ENCODE data around the gene ERICH6. TPM values are rescaled to one million over a fixed set of nuclear protein-coding genes. Genes with fewer than 3 reads are reported as not detected.

The ERICH6 gene
- total RNA-seq, 3 donors from 2014 or later, result 0.29 to 0.98 (median 0.48) TPM

- Histone ChIP-seq H3K4me3 (peak overlapping the region; percentile 53 to 82 (median 68)), H3K4me1 (no peaks in the 10 kb centered on the region), H3K9me3 (no peaks in the 10 kb centered on the region), H3K27me3 (no peaks in the 10 kb centered on the region), H3K36me3 (no peaks in the 10 kb centered on the region), H3K27ac (peak overlapping the region; percentile 83 to 91)
- no peak for DNase-seq (ENCODE audit: low spot score in 2 of 2)
- intact Hi-C loops (cut with DNase I; ENCODE audit: low total_unique reads), result no loop called here
- no peak for TF ChIP-seq POLR2A (IDR thresholded peaks at IDR 0.05)
These were observed 393 bp downstream of the ERICH6 start for GRCh38 chr3:150703299-150703755.

GRCh38 chr3:150699068-150699639 lies 4.6 kb downstream of the ERICH6 start:
- no peaks in the 10 kb centered on the region for H3K4me1 ChIP-seq
- intact Hi-C loops (cut with DNase I; ENCODE audit: low total_unique reads), result no loop called here
- DNase-seq (ENCODE audit: low spot score in 2 of 2), result no peak
- H3K27me3 ChIP-seq, result no peaks in the 10 kb centered on the region
- no peaks in the 10 kb centered on the region for H3K36me3 ChIP-seq
- H3K27ac ChIP-seq, result no peak overlapping the region
- no peaks in the 10 kb centered on the region for H3K9me3 ChIP-seq
- H3K4me3 ChIP-seq, result no peak overlapping the region
- no peak for TF ChIP-seq POLR2AphosphoS5 (IDR thresholded peaks at IDR 0.05)
- no peak for TF ChIP-seq POLR2A (IDR thresholded peaks at IDR 0.05)
- TF ChIP-seq CTCF (IDR thresholded peaks at IDR 0.05), result no peak

GRCh38 chr3:150697646-150698045 lies 6.1 kb downstream of the ERICH6 start:
- no peaks in the 10 kb centered on the region for H3K36me3 ChIP-seq
- H3K9me3 ChIP-seq, result peaks cover 0 to 6% of the 10 kb centered on the region in 2 donors
- no peak overlapping the region for H3K4me3 ChIP-seq
- H3K27me3 ChIP-seq, result no peaks in the 10 kb centered on the region
- no peaks in the 10 kb centered on the region for H3K4me1 ChIP-seq
- DNase-seq (ENCODE audit: low spot score in 2 of 2), result no peak
- TF ChIP-seq CTCF (IDR thresholded peaks at IDR 0.05) (no peak), POLR2A (IDR thresholded peaks at IDR 0.05) (no peak), POLR2AphosphoS5 (IDR thresholded peaks at IDR 0.05) (no peak)
- no peak overlapping the region for H3K27ac ChIP-seq
- intact Hi-C loops (cut with DNase I; ENCODE audit: low total_unique reads), result no loop called here

- H3K9me3 ChIP-seq, result peaks cover 0 to 7% of the 10 kb centered on the region in 2 donors
- TF ChIP-seq CTCF (IDR thresholded peaks at IDR 0.05), result no peak
- no peak for TF ChIP-seq POLR2AphosphoS5 (IDR thresholded peaks at IDR 0.05)
- no peak for TF ChIP-seq POLR2A (IDR thresholded peaks at IDR 0.05)
- H3K27ac ChIP-seq, result no peak overlapping the region
- H3K4me1 ChIP-seq, result no peaks in the 10 kb centered on the region
- DNase-seq (ENCODE audit: low spot score in 2 of 2), result no peak
- intact Hi-C loops (cut with DNase I; ENCODE audit: low total_unique reads), result no loop called here
- H3K4me3 ChIP-seq, result no peak overlapping the region
- no peaks in the 10 kb centered on the region for H3K27me3 ChIP-seq
- no peaks in the 10 kb centered on the region for H3K36me3 ChIP-seq
These were observed 12.2 kb downstream of the ERICH6 start for GRCh38 chr3:150691414-150692040.

- Histone ChIP-seq H3K4me1 (no peaks in the 10 kb centered on the region), H3K9me3 (peaks cover 0 to under 1% of the 10 kb centered on the region in 2 donors), H3K4me3 (no peak overlapping the region), H3K27me3 (no peaks in the 10 kb centered on the region), H3K27ac (no peak overlapping the region), H3K36me3 (no peaks in the 10 kb centered on the region)
- DNase-seq (ENCODE audit: low spot score in 2 of 2), result no peak
- intact Hi-C loops (cut with DNase I; ENCODE audit: low total_unique reads), result no loop called here
- TF ChIP-seq POLR2AphosphoS5 (IDR thresholded peaks at IDR 0.05) (no peak), CTCF (IDR thresholded peaks at IDR 0.05) (no peak), POLR2A (IDR thresholded peaks at IDR 0.05) (no peak)
These were observed 16.1 kb downstream of the ERICH6 start for GRCh38 chr3:150687613-150688012.

Data from breast epithelium (tissue), 4 donors.